GM23338 (cell line): Measurements from ENCODE around the gene CALML5. TPM values are rescaled to one million over a fixed set of nuclear protein-coding genes. Genes with fewer than 3 reads are reported as not detected.

Experiments
- ATAC-seq: fragments of 200-7000 bp; cut with Tn5 transposase; 3 replicates; pipeline ENCODE4 v1.9.1; 2020
- DNase-seq: peaks from one replicate; pipeline ENCODE4 v3.0.0-alpha.2; 2015; ENCODE audit warnings: low spot score
- H2AFZ ChIP-seq: fragments of 200-600 bp; sonication (generic); 2 replicates; pipeline ENCODE4 v1.8.0; 2016; ENCODE audit warnings: antibody characterized with exemption, mild to moderate bottlenecking, moderate library complexity
- H3F3A ChIP-seq: fragments of 200-600 bp; sonication (generic); replicated peaks from 2 replicates; pipeline ENCODE4 v1.8.0; 2017; ENCODE audit warnings: antibody characterized with exemption, mixed run types, low read depth
- H3K27ac ChIP-seq: fragments of 200-600 bp; sonication (generic); 2 replicates; pipeline ENCODE4 v1.6.1; 2016; ENCODE audit warnings: low read depth
- H3K27me3 ChIP-seq: fragments of 200-600 bp; sonication (generic); 2 replicates; pipeline ENCODE4 v1.8.0; 2016; ENCODE audit warnings: mild to moderate bottlenecking, mixed run types, moderate library complexity; ENCODE audit not compliant: insufficient read depth
- H3K36me3 ChIP-seq: fragments of 200-600 bp; sonication (generic); 2 replicates; pipeline ENCODE4 v1.8.0; 2016; ENCODE audit warnings: mild to moderate bottlenecking; ENCODE audit not compliant: insufficient read depth
- H3K4me1 ChIP-seq: fragments of 200-600 bp; sonication (generic); 2 replicates; pipeline ENCODE4 v1.8.0; 2016; ENCODE audit warnings: mild to moderate bottlenecking, moderate library complexity; ENCODE audit not compliant: insufficient read depth
- H3K4me2 ChIP-seq: fragments of 200-600 bp; sonication (generic); 2 replicates; pipeline ENCODE4 v1.7.1; 2017; ENCODE audit warnings: mixed run types
- H3K4me3 ChIP-seq: fragments of 200-600 bp; sonication (generic); 2 replicates; pipeline ENCODE4 v1.6.1; 2016; ENCODE audit warnings: mixed run types
- H3K79me2 ChIP-seq: fragments of 200-600 bp; sonication (generic); replicated peaks from 2 replicates; pipeline ENCODE4 v1.8.0; 2017; ENCODE audit warnings: mild to moderate bottlenecking; ENCODE audit not compliant: insufficient read depth
- H3K9me2 ChIP-seq: fragments of 200-600 bp; sonication (generic); 2 replicates; pipeline ENCODE4 v1.8.0; 2017; ENCODE audit not compliant: insufficient read depth
- H4K20me1 ChIP-seq: fragments of 200-600 bp; sonication (generic); replicated peaks from 2 replicates; pipeline ENCODE4 v1.8.0; 2017; ENCODE audit warnings: mild to moderate bottlenecking; ENCODE audit not compliant: insufficient read depth
- H3K27ac Mint-ChIP-seq: 2 replicates; pipeline ENCODE4 v1.8.0; 2020; ENCODE audit warnings: inconsistent platforms, mild to moderate bottlenecking, moderate library complexity, mixed read lengths
- H3K27me3 Mint-ChIP-seq: 3 replicates; pipeline ENCODE4 v1.8.0; 2022; ENCODE audit warnings: low read depth, mild to moderate bottlenecking, moderate library complexity, mixed read lengths, inconsistent platforms; ENCODE audit not compliant: insufficient read depth, poor library complexity
- H3K36me3 Mint-ChIP-seq: 3 replicates; pipeline ENCODE4 v1.8.0; 2021; ENCODE audit warnings: low read depth, mild to moderate bottlenecking, inconsistent platforms, moderate library complexity, mixed read lengths
- H3K4me1 Mint-ChIP-seq: 3 replicates; pipeline ENCODE4 v1.8.0; 2020; ENCODE audit warnings: mild to moderate bottlenecking, inconsistent platforms, mixed read lengths
- H3K4me3 Mint-ChIP-seq: 3 replicates; pipeline ENCODE4 v1.8.0; 2021; ENCODE audit warnings: moderate library complexity, mild to moderate bottlenecking, inconsistent platforms, mixed read lengths
- H3K9me3 Mint-ChIP-seq: 3 replicates; pipeline ENCODE4 v1.8.0; 2020; ENCODE audit warnings: moderate library complexity, mild to moderate bottlenecking, inconsistent platforms, mixed read lengths
- EZH2 ChIP-seq: fragments of 200-600 bp; sonication (generic); IDR thresholded peaks from one replicate; pipeline ENCODE4 v1.8.0; 2017; ENCODE audit warnings: antibody characterized with exemption, mild to moderate bottlenecking, low read depth; ENCODE audit not compliant: unreplicated experiment
- EZH2phosphoT487 ChIP-seq: fragments of 200-600 bp; sonication (generic); IDR thresholded peaks from one replicate; pipeline ENCODE4 v1.8.1; 2018; ENCODE audit warnings: antibody characterized with exemption; ENCODE audit not compliant: unreplicated experiment
- JUNB ChIP-seq: IDR thresholded peaks from one replicate; pipeline ENCODE4 v1.6.1; 2016; ENCODE audit warnings: antibody characterized with exemption; ENCODE audit not compliant: unreplicated experiment
- POLR2AphosphoS5 ChIP-seq: IDR thresholded peaks from 2 replicates; pipeline ENCODE4 v1.6.1; 2016; ENCODE audit warnings: antibody characterized with exemption, low read depth
- ZNF114 ChIP-seq: fragments of 250-450 bp; sonication (Bioruptor Pico); IDR thresholded peaks from 2 replicates; pipeline ENCODE4 v1.5.0; 2020; ENCODE audit warnings: mild to moderate bottlenecking, moderate library complexity
- ZNF331 ChIP-seq: fragments of 250-450 bp; sonication (Bioruptor Pico); IDR thresholded peaks from 2 replicates; pipeline ENCODE4 v1.5.0; 2020; ENCODE audit warnings: low read depth, mild to moderate bottlenecking, moderate library complexity
- polyA plus RNA-seq: library from polyadenylated mRNA; unstranded; fragments of >200 nt; fragmentation: Nextera tagmentation; extraction: Ambion mirVana; gene quantifications from 2 replicates; pipeline ENCODE4 v1.2.1, GENCODE V29; 2016
- total RNA-seq: library from RNA; depleted of rRNA; stranded (reverse); fragments of >200 nt; shearing (Covaris generic); gene quantifications from 2 replicates; pipeline ENCODE4 v1.2.3, GENCODE V29; 2014
- TF ChIP-seq, protein P1 (sequence below), 2 experiments: fragments of 200-600 bp in 1 of 2; sonication (generic) in 1 of 2; conservative IDR thresholded peaks; 2 replicates each; pipeline versions ENCODE4 v1.5.1 to v1.6.1; 2016 to 2017; ENCODE audit warnings: antibody characterized with exemption in 2 of 2, low read depth in 2 of 2, mild to moderate bottlenecking in 2 of 2, moderate library complexity in 1 of 2
- TF ChIP-seq, protein P2 (sequence below): fragments of 250-450 bp; sonication (Bioruptor Pico); IDR thresholded peaks from 2 replicates; pipeline ENCODE4 v1.5.0; 2020; ENCODE audit warnings: mild to moderate bottlenecking, moderate library complexity

The CALML5 gene
- total and polyA plus RNA-seq, 2 experiments from 2014 or later, result 0.40 TPM; not detected in 1

DNA sequence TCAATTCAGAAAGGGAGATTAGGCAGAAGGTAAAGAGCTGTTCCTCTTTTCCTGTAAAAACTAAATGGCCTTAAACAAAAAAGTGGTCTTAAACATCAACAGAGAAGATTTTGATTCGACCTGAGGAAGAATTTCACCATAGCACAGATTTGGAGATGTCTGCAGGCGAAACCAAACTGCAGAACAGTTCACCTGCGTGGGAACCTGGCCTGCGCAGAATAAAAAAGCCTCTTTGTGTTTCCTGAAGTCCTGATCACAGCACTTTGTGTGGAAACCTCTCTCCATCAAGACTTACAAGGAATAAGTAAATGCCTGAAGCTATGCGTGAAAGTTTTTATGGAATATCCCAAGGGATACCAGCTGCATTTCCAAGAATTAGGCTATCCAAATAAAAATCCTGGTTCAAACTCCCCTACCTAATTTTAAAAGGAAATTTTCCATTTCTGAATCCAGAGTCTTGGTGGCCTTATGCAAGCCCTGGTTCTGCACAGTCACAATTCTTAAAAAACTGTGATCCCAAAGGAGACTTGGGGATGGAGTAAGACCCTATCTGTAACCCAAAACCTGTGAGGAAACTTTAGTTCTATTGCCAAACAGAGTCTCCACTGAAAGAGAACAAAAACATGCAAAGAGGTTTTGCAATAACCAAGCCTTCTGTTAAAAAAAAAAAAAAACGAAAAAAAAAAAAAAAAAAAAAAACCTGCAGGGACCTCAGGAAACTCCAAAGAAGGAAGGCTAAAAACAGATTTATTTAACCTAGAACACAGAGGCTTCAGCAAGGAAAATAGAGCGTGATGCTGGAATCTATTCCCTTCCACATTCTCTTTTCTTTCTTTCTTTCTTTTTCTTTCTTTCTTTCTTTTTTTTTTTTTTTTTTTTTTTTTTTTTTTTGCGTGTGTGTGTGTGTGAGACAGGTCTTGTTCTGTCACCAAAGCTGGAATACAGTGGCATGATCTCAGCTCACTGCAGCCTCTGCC lies 35.8 kb upstream of the CALML5 start:
- H3K79me2 ChIP-seq, result no peaks in the 10 kb centered on the region
- H3K4me1 Mint-ChIP-seq, result peaks cover 3% of the 10 kb centered on the region
- H3K4me3 Mint-ChIP-seq, result no peak overlapping the region
- H2AFZ ChIP-seq, result no peak overlapping the region
- no peaks in the 10 kb centered on the region for H3F3A ChIP-seq
- ATAC-seq, result no peak
- peaks cover 9% of the 10 kb centered on the region for H3K27me3 Mint-ChIP-seq
- H3K4me3 ChIP-seq, result no peak overlapping the region
- no peaks in the 10 kb centered on the region for H3K4me1 ChIP-seq
- no peaks in the 10 kb centered on the region for H3K36me3 ChIP-seq
- no peak overlapping the region for H3K4me2 ChIP-seq
- H3K27ac ChIP-seq, result no peak overlapping the region
- DNase-seq, result no peak
- H4K20me1 ChIP-seq, result no peaks in the 10 kb centered on the region
- H3K27me3 ChIP-seq, result no peaks in the 10 kb centered on the region
- no peak for TF ChIP-seq POLR2AphosphoS5
- TF ChIP-seq, protein P1, sequence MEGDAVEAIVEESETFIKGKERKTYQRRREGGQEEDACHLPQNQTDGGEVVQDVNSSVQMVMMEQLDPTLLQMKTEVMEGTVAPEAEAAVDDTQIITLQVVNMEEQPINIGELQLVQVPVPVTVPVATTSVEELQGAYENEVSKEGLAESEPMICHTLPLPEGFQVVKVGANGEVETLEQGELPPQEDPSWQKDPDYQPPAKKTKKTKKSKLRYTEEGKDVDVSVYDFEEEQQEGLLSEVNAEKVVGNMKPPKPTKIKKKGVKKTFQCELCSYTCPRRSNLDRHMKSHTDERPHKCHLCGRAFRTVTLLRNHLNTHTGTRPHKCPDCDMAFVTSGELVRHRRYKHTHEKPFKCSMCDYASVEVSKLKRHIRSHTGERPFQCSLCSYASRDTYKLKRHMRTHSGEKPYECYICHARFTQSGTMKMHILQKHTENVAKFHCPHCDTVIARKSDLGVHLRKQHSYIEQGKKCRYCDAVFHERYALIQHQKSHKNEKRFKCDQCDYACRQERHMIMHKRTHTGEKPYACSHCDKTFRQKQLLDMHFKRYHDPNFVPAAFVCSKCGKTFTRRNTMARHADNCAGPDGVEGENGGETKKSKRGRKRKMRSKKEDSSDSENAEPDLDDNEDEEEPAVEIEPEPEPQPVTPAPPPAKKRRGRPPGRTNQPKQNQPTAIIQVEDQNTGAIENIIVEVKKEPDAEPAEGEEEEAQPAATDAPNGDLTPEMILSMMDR (conservative IDR thresholded peaks at IDR 0.05; ENCODE audit: low read depth in 2 of 2), result no peak
- no peak for TF ChIP-seq EZH2phosphoT487
- no peaks in the 10 kb centered on the region for H3K9me2 ChIP-seq
- no peaks in the 10 kb centered on the region for H3K36me3 Mint-ChIP-seq
- no peak overlapping the region for H3K27ac Mint-ChIP-seq
- peaks cover 3% of the 10 kb centered on the region; the same call in 2 of the 3 replicates for H3K9me3 Mint-ChIP-seq

DNA sequence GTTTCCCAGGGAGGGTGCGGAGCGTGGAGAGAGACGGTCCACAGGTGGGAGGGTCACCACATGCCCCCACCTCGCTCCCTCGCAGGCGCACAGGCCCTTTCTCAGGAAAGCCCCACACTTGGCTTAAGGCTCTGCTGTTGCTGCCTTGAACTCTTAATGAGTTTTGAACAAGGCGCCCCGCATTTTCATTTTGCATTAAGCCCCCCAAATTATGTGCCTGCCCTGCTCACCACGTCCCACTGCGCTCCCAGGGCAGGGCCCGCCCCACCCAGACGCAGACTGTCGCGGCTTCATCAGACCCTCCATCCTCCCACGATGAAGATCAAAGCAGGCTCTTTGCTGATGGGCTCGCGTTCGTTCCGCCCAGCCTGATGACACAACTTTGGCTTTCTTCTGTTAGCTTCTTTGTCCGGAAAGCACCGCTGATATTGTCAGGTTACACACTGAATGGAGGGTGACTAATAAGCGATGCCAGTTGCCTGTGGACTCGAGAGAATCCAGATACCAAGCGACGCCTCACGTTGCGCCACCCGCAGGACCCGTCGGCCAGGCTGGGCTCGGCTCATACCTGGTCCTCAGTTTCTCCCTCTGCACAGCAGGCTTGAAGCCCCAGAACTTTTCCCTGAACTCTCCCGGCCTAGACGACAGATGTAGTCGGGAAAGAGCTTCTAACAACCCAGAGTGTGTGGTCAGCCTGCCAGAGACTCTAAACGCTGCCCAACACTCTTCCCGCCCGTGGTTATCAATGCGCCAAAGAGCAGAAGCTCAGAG lies 34.9 kb upstream of the CALML5 start:
- no peak overlapping the region for H3K4me2 ChIP-seq
- H3K27me3 ChIP-seq, result no peaks in the 10 kb centered on the region
- H3F3A ChIP-seq, result no peaks in the 10 kb centered on the region
- no peak overlapping the region for H3K27ac ChIP-seq
- DNase-seq (no peak), ATAC-seq (no peak)
- H3K4me3 ChIP-seq, result no peak overlapping the region
- no peaks in the 10 kb centered on the region for H4K20me1 ChIP-seq
- H3K4me1 ChIP-seq, result no peaks in the 10 kb centered on the region
- TF ChIP-seq EZH2 (no peak), ZNF114 (CRISPR knock-in tag) (no peak), ZNF331 (CRISPR knock-in tag) (no peak), JUNB (no peak)
- TF ChIP-seq, protein P1 (conservative IDR thresholded peaks at IDR 0.05; ENCODE audit: low read depth in 2 of 2), result no peak
- TF ChIP-seq, protein P2, sequence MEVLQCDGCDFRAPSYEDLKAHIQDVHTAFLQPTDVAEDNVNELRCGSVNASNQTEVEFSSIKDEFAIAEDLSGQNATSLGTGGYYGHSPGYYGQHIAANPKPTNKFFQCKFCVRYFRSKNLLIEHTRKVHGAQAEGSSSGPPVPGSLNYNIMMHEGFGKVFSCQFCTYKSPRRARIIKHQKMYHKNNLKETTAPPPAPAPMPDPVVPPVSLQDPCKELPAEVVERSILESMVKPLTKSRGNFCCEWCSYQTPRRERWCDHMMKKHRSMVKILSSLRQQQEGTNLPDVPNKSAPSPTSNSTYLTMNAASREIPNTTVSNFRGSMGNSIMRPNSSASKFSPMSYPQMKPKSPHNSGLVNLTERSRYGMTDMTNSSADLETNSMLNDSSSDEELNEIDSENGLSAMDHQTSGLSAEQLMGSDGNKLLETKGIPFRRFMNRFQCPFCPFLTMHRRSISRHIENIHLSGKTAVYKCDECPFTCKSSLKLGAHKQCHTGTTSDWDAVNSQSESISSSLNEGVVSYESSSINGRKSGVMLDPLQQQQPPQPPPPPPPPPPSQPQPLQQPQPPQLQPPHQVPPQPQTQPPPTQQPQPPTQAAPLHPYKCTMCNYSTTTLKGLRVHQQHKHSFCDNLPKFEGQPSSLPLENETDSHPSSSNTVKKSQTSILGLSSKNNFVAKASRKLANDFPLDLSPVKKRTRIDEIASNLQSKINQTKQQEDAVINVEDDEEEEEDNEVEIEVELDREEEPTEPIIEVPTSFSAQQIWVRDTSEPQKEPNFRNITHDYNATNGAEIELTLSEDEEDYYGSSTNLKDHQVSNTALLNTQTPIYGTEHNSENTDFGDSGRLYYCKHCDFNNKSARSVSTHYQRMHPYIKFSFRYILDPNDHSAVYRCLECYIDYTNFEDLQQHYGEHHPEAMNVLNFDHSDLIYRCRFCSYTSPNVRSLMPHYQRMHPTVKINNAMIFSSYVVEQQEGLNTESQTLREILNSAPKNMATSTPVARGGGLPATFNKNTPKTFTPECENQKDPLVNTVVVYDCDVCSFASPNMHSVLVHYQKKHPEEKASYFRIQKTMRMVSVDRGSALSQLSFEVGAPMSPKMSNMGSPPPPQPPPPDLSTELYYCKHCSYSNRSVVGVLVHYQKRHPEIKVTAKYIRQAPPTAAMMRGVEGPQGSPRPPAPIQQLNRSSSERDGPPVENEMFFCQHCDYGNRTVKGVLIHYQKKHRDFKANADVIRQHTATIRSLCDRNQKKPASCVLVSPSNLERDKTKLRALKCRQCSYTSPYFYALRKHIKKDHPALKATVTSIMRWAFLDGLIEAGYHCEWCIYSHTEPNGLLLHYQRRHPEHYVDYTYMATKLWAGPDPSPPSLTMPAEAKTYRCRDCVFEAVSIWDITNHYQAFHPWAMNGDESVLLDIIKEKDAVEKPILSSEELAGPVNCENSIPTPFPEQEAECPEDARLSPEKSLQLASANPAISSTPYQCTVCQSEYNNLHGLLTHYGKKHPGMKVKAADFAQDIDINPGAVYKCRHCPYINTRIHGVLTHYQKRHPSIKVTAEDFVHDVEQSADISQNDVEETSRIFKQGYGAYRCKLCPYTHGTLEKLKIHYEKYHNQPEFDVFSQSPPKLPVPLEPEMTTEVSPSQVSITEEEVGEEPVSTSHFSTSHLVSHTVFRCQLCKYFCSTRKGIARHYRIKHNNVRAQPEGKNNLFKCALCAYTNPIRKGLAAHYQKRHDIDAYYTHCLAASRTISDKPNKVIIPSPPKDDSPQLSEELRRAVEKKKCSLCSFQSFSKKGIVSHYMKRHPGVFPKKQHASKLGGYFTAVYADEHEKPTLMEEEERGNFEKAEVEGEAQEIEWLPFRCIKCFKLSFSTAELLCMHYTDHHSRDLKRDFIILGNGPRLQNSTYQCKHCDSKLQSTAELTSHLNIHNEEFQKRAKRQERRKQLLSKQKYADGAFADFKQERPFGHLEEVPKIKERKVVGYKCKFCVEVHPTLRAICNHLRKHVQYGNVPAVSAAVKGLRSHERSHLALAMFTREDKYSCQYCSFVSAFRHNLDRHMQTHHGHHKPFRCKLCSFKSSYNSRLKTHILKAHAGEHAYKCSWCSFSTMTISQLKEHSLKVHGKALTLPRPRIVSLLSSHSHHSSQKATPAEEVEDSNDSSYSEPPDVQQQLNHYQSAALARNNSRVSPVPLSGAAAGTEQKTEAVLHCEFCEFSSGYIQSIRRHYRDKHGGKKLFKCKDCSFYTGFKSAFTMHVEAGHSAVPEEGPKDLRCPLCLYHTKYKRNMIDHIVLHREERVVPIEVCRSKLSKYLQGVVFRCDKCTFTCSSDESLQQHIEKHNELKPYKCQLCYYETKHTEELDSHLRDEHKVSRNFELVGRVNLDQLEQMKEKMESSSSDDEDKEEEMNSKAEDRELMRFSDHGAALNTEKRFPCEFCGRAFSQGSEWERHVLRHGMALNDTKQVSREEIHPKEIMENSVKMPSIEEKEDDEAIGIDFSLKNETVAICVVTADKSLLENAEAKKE, result no peak
- H3K9me2 ChIP-seq, result no peaks in the 10 kb centered on the region
- no peak overlapping the region for H2AFZ ChIP-seq
- Mint-ChIP-seq H3K27me3 (peaks cover 9% of the 10 kb centered on the region), H3K36me3 (no peaks in the 10 kb centered on the region), H3K4me1 (peaks cover 3% of the 10 kb centered on the region), H3K4me3 (no peak overlapping the region), H3K9me3 (peaks cover 3% of the 10 kb centered on the region; the same call in 2 of the 3 replicates), H3K27ac (no peak overlapping the region)
- H3K79me2 ChIP-seq, result no peaks in the 10 kb centered on the region
- H3K36me3 ChIP-seq, result no peaks in the 10 kb centered on the region
